Endothelial cell of umbilical vein (primary cell): Measurements from ENCODE around the gene TPM1.

Experiments used
- EZH2 ChIP-seq: IDR thresholded peaks from 2 replicates; pipeline ENCODE4 v1.6.1; 2012; ENCODE audit warnings: borderline replicate concordance, low read depth, mild to moderate bottlenecking, moderate library complexity, low read length, inconsistent platforms; ENCODE audit not compliant: severe bottlenecking
- GATA2 ChIP-seq: IDR thresholded peaks from 2 replicates; pipeline ENCODE4 v1.7.0; 2011; ENCODE audit warnings: low read depth, mild to moderate bottlenecking, moderate library complexity, mixed read lengths, low read length; ENCODE audit not compliant: insufficient read length, insufficient read depth
- JUN ChIP-seq: IDR thresholded peaks from 2 replicates; pipeline ENCODE4 v1.6.1; 2011; ENCODE audit warnings: borderline replicate concordance, low read depth; ENCODE audit not compliant: insufficient read length, insufficient read depth
- MYC ChIP-seq: IDR thresholded peaks from one replicate; pipeline ENCODE4 v1.6.1; 2011; ENCODE audit warnings: mild to moderate bottlenecking, low read depth, low read length
- POLR2A ChIP-seq: IDR thresholded peaks from 2 replicates; pipeline ENCODE4 v1.6.1; 2012; ENCODE audit warnings: low read depth, mild to moderate bottlenecking, control low read depth, low read length
- POLR2AphosphoS5 ChIP-seq: IDR thresholded peaks from 2 replicates; pipeline ENCODE4 v1.6.1; 2012; ENCODE audit warnings: low read depth, mild to moderate bottlenecking, control low read depth, low read length, moderate library complexity; ENCODE audit not compliant: insufficient read depth
- TF ChIP-seq, protein P1 (sequence below), 2 donors: IDR thresholded peaks; 1 replicate in 1 of 2; 2 replicates in 1 of 2; pipeline ENCODE4 v1.5.1; 2011; ENCODE audit warnings: low read length in 2 of 2, mild to moderate bottlenecking in 2 of 2, moderate library complexity in 2 of 2, control low read depth in 1 of 2, inconsistent platforms in 1 of 2, low read depth in 1 of 2; ENCODE audit not compliant: insufficient read depth in 1 of 2; ENCODE audit errors: extremely low read depth in 1 of 2

DNA sequence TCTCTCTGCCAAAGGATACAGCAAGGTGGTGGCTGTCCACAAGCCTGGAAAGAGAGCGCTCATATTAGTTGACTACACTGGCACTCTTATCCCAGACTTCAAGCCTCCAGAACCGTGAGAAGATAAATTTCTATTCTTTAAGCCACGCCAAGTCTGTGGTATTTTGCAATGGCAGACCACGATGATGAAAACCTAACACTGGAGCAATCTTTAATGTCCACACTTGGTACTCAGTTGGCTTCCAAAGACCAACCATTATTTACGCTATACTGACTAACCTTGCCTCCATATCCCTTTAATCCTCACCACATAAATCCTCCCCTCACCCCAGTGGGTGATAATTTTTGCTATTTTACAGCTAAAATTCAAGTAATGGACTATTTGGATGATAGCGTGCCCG lies 62.2 kb downstream of the TPM1 start:
- TF ChIP-seq POLR2AphosphoS5: no peak
- no peak for TF ChIP-seq EZH2
- no peak for TF ChIP-seq POLR2A
- TF ChIP-seq, protein P1, sequence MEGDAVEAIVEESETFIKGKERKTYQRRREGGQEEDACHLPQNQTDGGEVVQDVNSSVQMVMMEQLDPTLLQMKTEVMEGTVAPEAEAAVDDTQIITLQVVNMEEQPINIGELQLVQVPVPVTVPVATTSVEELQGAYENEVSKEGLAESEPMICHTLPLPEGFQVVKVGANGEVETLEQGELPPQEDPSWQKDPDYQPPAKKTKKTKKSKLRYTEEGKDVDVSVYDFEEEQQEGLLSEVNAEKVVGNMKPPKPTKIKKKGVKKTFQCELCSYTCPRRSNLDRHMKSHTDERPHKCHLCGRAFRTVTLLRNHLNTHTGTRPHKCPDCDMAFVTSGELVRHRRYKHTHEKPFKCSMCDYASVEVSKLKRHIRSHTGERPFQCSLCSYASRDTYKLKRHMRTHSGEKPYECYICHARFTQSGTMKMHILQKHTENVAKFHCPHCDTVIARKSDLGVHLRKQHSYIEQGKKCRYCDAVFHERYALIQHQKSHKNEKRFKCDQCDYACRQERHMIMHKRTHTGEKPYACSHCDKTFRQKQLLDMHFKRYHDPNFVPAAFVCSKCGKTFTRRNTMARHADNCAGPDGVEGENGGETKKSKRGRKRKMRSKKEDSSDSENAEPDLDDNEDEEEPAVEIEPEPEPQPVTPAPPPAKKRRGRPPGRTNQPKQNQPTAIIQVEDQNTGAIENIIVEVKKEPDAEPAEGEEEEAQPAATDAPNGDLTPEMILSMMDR (IDR thresholded peaks at IDR 0.05; ENCODE audit: extremely low read depth in 1 of 2, insufficient read depth in 1 of 2, low read depth in 1 of 2, low read length in 2 of 2): no peak
- no peak for TF ChIP-seq MYC
- TF ChIP-seq JUN: no peak
- no peak for TF ChIP-seq GATA2
